ENCODE measurements around the gene AMZ2.
"Not testable (repeated sequence)": the region's sequence is repeated elsewhere in the genome, so short reads cannot be mapped to it uniquely, and the experiment has no call there.

The AMZ2 gene

GRCh38 chr17:68265833-68266232 lies 18.0 kb downstream of the AMZ2 start:
- not testable (repeated sequence) for H2BK5ac ChIP-seq (ENCODE audit: low read depth, low read length, poor library complexity); H3K4me3 ChIP-seq (ENCODE audit: low read depth, low read length); DNase-seq; H4K91ac ChIP-seq (ENCODE audit: low read depth, low read length); H4K8ac ChIP-seq (ENCODE audit: low read depth, low read length); H3K9ac ChIP-seq (ENCODE audit: low read length); H3K79me2 ChIP-seq (ENCODE audit: control insufficient read depth, insufficient read depth, low read length, poor library complexity); H4K12ac ChIP-seq (ENCODE audit: low read depth, low read length); H3K27me3 ChIP-seq (ENCODE audit: insufficient read depth, low read length); H2AK5ac ChIP-seq (ENCODE audit: low read length); H3K23ac ChIP-seq (ENCODE audit: low read length); H3K9me3 ChIP-seq (ENCODE audit: insufficient read depth, low read depth, low read length); H3K27ac ChIP-seq (ENCODE audit: low read depth, low read length); H3K79me1 ChIP-seq (ENCODE audit: low read length); H3K14ac ChIP-seq (ENCODE audit: low read length); H3K36me3 ChIP-seq (ENCODE audit: control insufficient read depth in 1 of 2, insufficient read depth in 2 of 2, low read length in 2 of 2); H2AFZ ChIP-seq (ENCODE audit: insufficient read depth, low read length, poor library complexity); H3K18ac ChIP-seq (ENCODE audit: low read length); H3K4me2 ChIP-seq (ENCODE audit: low read length); H3K4me1 ChIP-seq (ENCODE audit: control insufficient read depth in 1 of 2, insufficient read depth in 2 of 2, low read length in 2 of 2); H3K4ac ChIP-seq (ENCODE audit: low read depth, low read length); H2BK12ac ChIP-seq (ENCODE audit: low read length); H2BK120ac ChIP-seq (ENCODE audit: insufficient read depth, low read length, poor library complexity)
- no CpG with 5 or more reads among the region's 2 CpGs for WGBS (ENCODE audit: extremely low coverage, insufficient coverage, insufficient read length)

DNA sequence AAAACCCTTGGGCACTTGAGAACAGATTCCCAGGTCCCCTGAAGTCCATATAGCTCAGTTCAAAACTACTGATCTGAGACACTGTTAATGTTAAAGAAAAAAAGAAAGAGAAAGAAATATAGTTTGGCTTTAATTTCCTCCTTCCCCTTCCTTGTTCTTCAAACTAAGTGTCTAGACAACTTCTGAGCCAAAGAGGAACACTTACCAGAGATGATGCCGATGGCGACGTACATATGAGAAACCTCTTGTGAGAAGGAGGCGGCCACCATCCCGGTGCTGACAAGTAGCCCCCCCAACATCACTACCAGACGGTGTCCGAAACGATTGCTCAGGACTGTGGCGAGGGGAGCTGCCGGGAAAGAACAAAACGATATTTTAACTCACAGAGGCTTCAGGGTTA lies 25.9 kb downstream of the AMZ2 start:
- H2BK5ac ChIP-seq (ENCODE audit: low read depth, low read length, poor library complexity): no peak overlapping the region
- H2AFZ ChIP-seq (ENCODE audit: insufficient read depth, low read length, poor library complexity): no peak overlapping the region
- no peaks in the 10 kb centered on the region for H3K79me2 ChIP-seq (ENCODE audit: control insufficient read depth, insufficient read depth, low read length, poor library complexity)
- no peak for DNase-seq
- no peaks in the 10 kb centered on the region for H3K27me3 ChIP-seq (ENCODE audit: insufficient read depth, low read length)
- no peak overlapping the region for H3K23ac ChIP-seq (ENCODE audit: low read length)
- H3K9me3 ChIP-seq (ENCODE audit: insufficient read depth, low read depth, low read length): no peaks in the 10 kb centered on the region
- no peak overlapping the region for H3K4ac ChIP-seq (ENCODE audit: low read depth, low read length)
- no peak overlapping the region for H3K9ac ChIP-seq (ENCODE audit: low read length)
- no peak overlapping the region for H3K14ac ChIP-seq (ENCODE audit: low read length)
- no peaks in the 10 kb centered on the region for H3K79me1 ChIP-seq (ENCODE audit: low read length)
- no peak overlapping the region for H4K91ac ChIP-seq (ENCODE audit: low read depth, low read length)
- no peak overlapping the region for H3K18ac ChIP-seq (ENCODE audit: low read length)
- no CpG with 5 or more reads among the region's 11 CpGs for WGBS (ENCODE audit: extremely low coverage, insufficient coverage, insufficient read length)
- H2BK12ac ChIP-seq (ENCODE audit: low read length): no peak overlapping the region
- no peak overlapping the region for H2BK120ac ChIP-seq (ENCODE audit: insufficient read depth, low read length, poor library complexity)
- H4K12ac ChIP-seq (ENCODE audit: low read depth, low read length): no peak overlapping the region
- H3K4me3 ChIP-seq (ENCODE audit: low read depth, low read length): no peak overlapping the region
- no peak overlapping the region for H4K8ac ChIP-seq (ENCODE audit: low read depth, low read length)
- no peak overlapping the region for H3K4me2 ChIP-seq (ENCODE audit: low read length)
- no peak overlapping the region for H2AK5ac ChIP-seq (ENCODE audit: low read length)
- H3K36me3 ChIP-seq (ENCODE audit: control insufficient read depth in 1 of 2, insufficient read depth in 2 of 2, low read length in 2 of 2): peaks cover 5 to 14% of the 10 kb centered on the region in 2 experiments
- H3K27ac ChIP-seq (ENCODE audit: low read depth, low read length): no peak overlapping the region
- no peaks in the 10 kb centered on the region for H3K4me1 ChIP-seq (ENCODE audit: control insufficient read depth in 1 of 2, insufficient read depth in 2 of 2, low read length in 2 of 2)

DNA sequence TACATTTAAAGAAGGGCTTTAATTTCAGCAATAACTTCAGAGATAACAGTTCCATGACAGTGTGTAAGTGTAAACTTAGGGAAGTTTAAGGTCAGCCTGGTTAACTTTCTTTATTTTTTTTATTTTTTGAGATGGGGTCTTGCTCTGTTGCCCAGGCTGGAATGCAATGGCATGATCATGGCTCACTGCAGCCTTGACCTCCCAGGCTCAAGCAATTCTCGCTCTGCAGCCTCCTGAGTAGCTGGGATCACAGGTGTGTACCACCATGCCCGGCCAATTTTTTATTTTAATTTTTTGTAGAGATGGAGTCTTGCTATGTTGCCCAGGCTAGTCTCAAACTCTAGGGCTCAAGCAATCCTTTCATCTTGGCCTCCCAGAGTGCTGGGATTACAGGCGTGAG lies 28.5 kb downstream of the AMZ2 start:
- not testable (repeated sequence) for H3K27me3 ChIP-seq (ENCODE audit: insufficient read depth, low read length); H3K4me2 ChIP-seq (ENCODE audit: low read length); H3K4me3 ChIP-seq (ENCODE audit: low read depth, low read length); DNase-seq; H3K4ac ChIP-seq (ENCODE audit: low read depth, low read length); H4K91ac ChIP-seq (ENCODE audit: low read depth, low read length); H2AFZ ChIP-seq (ENCODE audit: insufficient read depth, low read length, poor library complexity); H3K27ac ChIP-seq (ENCODE audit: low read depth, low read length); H2AK5ac ChIP-seq (ENCODE audit: low read length); H4K8ac ChIP-seq (ENCODE audit: low read depth, low read length); H3K18ac ChIP-seq (ENCODE audit: low read length); H3K79me2 ChIP-seq (ENCODE audit: control insufficient read depth, insufficient read depth, low read length, poor library complexity); H2BK5ac ChIP-seq (ENCODE audit: low read depth, low read length, poor library complexity); H3K23ac ChIP-seq (ENCODE audit: low read length); H3K4me1 ChIP-seq (ENCODE audit: control insufficient read depth in 1 of 2, insufficient read depth in 2 of 2, low read length in 2 of 2); H4K12ac ChIP-seq (ENCODE audit: low read depth, low read length); H3K79me1 ChIP-seq (ENCODE audit: low read length); H3K9ac ChIP-seq (ENCODE audit: low read length); H3K9me3 ChIP-seq (ENCODE audit: insufficient read depth, low read depth, low read length); H2BK12ac ChIP-seq (ENCODE audit: low read length); H2BK120ac ChIP-seq (ENCODE audit: insufficient read depth, low read length, poor library complexity); H3K14ac ChIP-seq (ENCODE audit: low read length)
- no CpG with 5 or more reads among the region's 3 CpGs for WGBS (ENCODE audit: extremely low coverage, insufficient coverage, insufficient read length)
- H3K36me3 ChIP-seq (ENCODE audit: control insufficient read depth in 1 of 2, insufficient read depth in 2 of 2, low read length in 2 of 2): peaks cover 8 to 11% of the 10 kb centered on the region in 2 experiments

DNA sequence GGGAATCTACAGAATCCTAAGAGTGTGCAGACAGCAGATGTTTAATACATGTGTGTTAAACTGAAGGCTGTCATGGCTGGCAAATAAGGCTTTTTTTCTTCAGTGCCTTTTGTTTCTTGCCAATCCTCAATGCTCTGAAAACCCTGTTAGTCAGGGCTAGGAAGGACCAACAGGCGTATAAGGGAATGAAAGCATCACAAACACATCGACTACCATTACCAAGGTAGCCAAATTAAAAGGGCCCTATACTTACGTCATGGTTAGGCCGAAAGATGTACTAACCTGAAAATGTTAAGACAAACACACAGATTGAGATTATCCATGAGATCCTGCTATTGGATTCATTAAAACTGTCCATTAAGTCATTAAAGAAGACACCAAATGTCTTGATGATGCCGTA lies 30.0 kb downstream of the AMZ2 start:
- Histone ChIP-seq H3K79me1 (ENCODE audit: low read length) (no peaks in the 10 kb centered on the region), H3K36me3 (ENCODE audit: control insufficient read depth in 1 of 2, insufficient read depth in 2 of 2, low read length in 2 of 2) (peaks cover 6 to 8% of the 10 kb centered on the region in 2 experiments), H3K4me1 (ENCODE audit: control insufficient read depth in 1 of 2, insufficient read depth in 2 of 2, low read length in 2 of 2) (no peaks in the 10 kb centered on the region), H2BK12ac (ENCODE audit: low read length) (no peak overlapping the region), H2AFZ (ENCODE audit: insufficient read depth, low read length, poor library complexity) (no peak overlapping the region), H4K12ac (ENCODE audit: low read depth, low read length) (no peak overlapping the region), H3K4me2 (ENCODE audit: low read length) (no peak overlapping the region), H2AK5ac (ENCODE audit: low read length) (no peak overlapping the region), H3K4ac (ENCODE audit: low read depth, low read length) (no peak overlapping the region), H3K27ac (ENCODE audit: low read depth, low read length) (no peak overlapping the region), H4K8ac (ENCODE audit: low read depth, low read length) (no peak overlapping the region), H2BK120ac (ENCODE audit: insufficient read depth, low read length, poor library complexity) (no peak overlapping the region), H2BK5ac (ENCODE audit: low read depth, low read length, poor library complexity) (no peak overlapping the region), H4K91ac (ENCODE audit: low read depth, low read length) (no peak overlapping the region), H3K9ac (ENCODE audit: low read length) (no peak overlapping the region), H3K23ac (ENCODE audit: low read length) (no peak overlapping the region), H3K27me3 (ENCODE audit: insufficient read depth, low read length) (no peaks in the 10 kb centered on the region), H3K79me2 (ENCODE audit: control insufficient read depth, insufficient read depth, low read length, poor library complexity) (no peaks in the 10 kb centered on the region), H3K18ac (ENCODE audit: low read length) (no peak overlapping the region), H3K9me3 (ENCODE audit: insufficient read depth, low read depth, low read length) (no peaks in the 10 kb centered on the region), H3K4me3 (ENCODE audit: low read depth, low read length) (no peak overlapping the region), H3K14ac (ENCODE audit: low read length) (no peak overlapping the region)
- WGBS (ENCODE audit: extremely low coverage, insufficient coverage, insufficient read length): no CpG with 5 or more reads among the region's 5 CpGs
- DNase-seq: no peak
